22Rv1 (cell line): ENCODE results near the gene CRYBB3.

Source experiments
- H3K27ac ChIP-seq: fragments of 450-650 bp; 2 replicates; pipeline ENCODE4 v1.5.1; 2017
- CTCF ChIP-seq: fragments of 450-650 bp; IDR thresholded peaks from 2 replicates; pipeline ENCODE4 v1.5.1; 2017; ENCODE audit warnings: mild to moderate bottlenecking
- ZFX ChIP-seq: fragments of 450-650 bp; IDR thresholded peaks from 2 replicates; pipeline ENCODE4 v1.6.1; 2017; ENCODE audit warnings: antibody characterized with exemption, borderline replicate concordance

CRYBB3 gene

GRCh38 chr22:25186140-25186539, 13.5 kb upstream of the CRYBB3 start:
- TF ChIP-seq ZFX (no peak), CTCF (no peak)
- no peak overlapping the region for H3K27ac ChIP-seq

- no peak overlapping the region for H3K27ac ChIP-seq
- TF ChIP-seq CTCF = no peak
- no peak for TF ChIP-seq ZFX
Measured at GRCh38 chr22:25187469-25187868, 12.2 kb upstream of the CRYBB3 start.

- TF ChIP-seq CTCF = no peak
- TF ChIP-seq ZFX = no peak
Measured at GRCh38 chr22:25192406-25192805, 7.3 kb upstream of the CRYBB3 start.

GRCh38 chr22:25193130-25193529, 6.5 kb upstream of the CRYBB3 start:
- TF ChIP-seq CTCF (no peak), ZFX (no peak)
- H3K27ac ChIP-seq = no peak overlapping the region

More at GRCh38 chr22:25192406-25192805, 7.3 kb upstream of the CRYBB3 start:
- H3K27ac ChIP-seq = no peak overlapping the region

- no peak overlapping the region for H3K27ac ChIP-seq
- TF ChIP-seq ZFX = no peak
- TF ChIP-seq CTCF = no peak
Measured at GRCh38 chr22:25193548-25193947, 6.1 kb upstream of the CRYBB3 start.

GRCh38 chr22:25196326-25196725, 3.3 kb upstream of the CRYBB3 start:
- TF ChIP-seq ZFX (no peak), CTCF (no peak)
- no peak overlapping the region for H3K27ac ChIP-seq

GRCh38 chr22:25197340-25197739, 2.3 kb upstream of the CRYBB3 start:
- TF ChIP-seq CTCF (no peak), ZFX (no peak)
- H3K27ac ChIP-seq = no peak overlapping the region
